Measurements from ENCODE around the gene FOXO1.

Gene FOXO1

DNA sequence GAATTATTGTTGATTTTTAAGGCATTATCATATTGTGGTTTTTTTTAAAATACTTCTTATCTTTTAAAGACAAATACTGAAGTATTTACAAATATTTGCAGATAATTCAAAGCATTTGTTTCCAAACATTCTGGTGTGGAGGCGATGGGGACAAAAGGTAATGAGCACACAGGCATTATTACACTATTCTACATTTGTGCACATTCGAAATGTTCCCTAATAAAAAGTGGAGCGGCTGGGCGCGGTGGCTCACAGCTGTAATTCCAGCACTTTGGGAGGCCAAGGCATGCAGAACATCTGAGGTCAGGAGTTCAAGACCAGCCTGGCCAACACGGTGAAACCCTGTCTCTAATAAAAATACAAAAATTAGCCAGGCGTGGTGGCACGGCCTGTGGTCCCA, 133.4 kb downstream of the FOXO1 start:
- Histone ChIP-seq H3K27ac (ENCODE audit: low read length) (no peak overlapping the region), H3K4me3 (ENCODE audit: low read length) (no peak overlapping the region), H3K27me3 (ENCODE audit: control insufficient read depth, insufficient read depth, low read length) (no peaks in the 10 kb centered on the region), H3K36me3 (ENCODE audit: control insufficient read depth, low read depth, low read length) (no peaks in the 10 kb centered on the region), H3K4me1 (ENCODE audit: control insufficient read depth, low read depth, low read length) (peaks cover 3% of the 10 kb centered on the region), H3K9ac (ENCODE audit: low read length) (no peak overlapping the region), H3K9me3 (ENCODE audit: control insufficient read depth, low read depth, low read length) (no peaks in the 10 kb centered on the region)

DNA sequence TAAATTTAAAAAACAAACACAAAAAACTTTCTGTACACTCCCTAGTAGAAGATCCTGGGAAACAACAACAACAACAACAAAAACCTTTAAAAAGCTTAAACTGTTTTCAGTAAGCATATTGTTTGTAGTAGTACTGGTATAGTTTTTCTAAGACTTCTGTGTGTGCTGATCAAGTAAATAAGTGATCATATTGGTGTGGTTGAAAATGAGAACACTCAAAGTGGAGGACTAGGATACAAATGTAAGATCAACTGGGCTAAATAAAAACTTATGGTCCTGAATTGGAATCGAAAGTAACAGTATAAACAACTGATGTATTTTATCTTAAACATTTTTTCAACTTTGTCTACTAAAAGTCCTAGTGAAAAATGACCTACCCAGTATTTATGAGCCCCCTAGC, 135.5 kb downstream of the FOXO1 start:
- H3K4me1 ChIP-seq (ENCODE audit: control insufficient read depth, low read depth, low read length) = no peaks in the 10 kb centered on the region
- no peaks in the 10 kb centered on the region for H3K36me3 ChIP-seq (ENCODE audit: control insufficient read depth, low read depth, low read length)
- H3K27ac ChIP-seq (ENCODE audit: low read length) = no peak overlapping the region
- no peak overlapping the region for H3K4me3 ChIP-seq (ENCODE audit: low read length)
- H3K9ac ChIP-seq (ENCODE audit: low read length) = no peak overlapping the region
- H3K27me3 ChIP-seq (ENCODE audit: control insufficient read depth, insufficient read depth, low read length) = no peaks in the 10 kb centered on the region
- H3K9me3 ChIP-seq (ENCODE audit: control insufficient read depth, low read depth, low read length) = no peaks in the 10 kb centered on the region

DNA sequence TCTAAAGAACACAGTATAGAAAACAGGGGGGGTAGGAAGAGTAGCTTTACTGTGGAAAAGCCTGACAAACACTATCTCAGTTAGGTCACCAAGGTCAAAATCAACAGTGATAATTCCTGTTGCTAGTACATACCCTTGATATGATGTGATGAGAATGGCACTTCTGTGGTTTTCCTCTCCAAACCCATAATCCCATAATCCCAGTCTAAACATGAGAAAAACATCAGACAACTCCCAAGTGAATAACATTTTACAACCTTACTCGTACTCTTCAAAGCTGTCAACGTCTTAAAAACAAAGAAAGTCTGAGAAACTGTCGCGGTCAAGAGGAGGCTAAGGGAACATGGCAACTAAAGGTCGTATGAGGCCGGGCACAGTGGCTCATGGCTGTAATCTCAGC, 137.6 kb downstream of the FOXO1 start:
- Histone ChIP-seq H3K36me3 (ENCODE audit: control insufficient read depth, low read depth, low read length) (no peaks in the 10 kb centered on the region), H3K9ac (ENCODE audit: low read length) (no peak overlapping the region), H3K4me1 (ENCODE audit: control insufficient read depth, low read depth, low read length) (no peaks in the 10 kb centered on the region), H3K4me3 (ENCODE audit: low read length) (no peak overlapping the region), H3K27ac (ENCODE audit: low read length) (no peak overlapping the region), H3K27me3 (ENCODE audit: control insufficient read depth, insufficient read depth, low read length) (no peaks in the 10 kb centered on the region), H3K9me3 (ENCODE audit: control insufficient read depth, low read depth, low read length) (no peaks in the 10 kb centered on the region)

DNA sequence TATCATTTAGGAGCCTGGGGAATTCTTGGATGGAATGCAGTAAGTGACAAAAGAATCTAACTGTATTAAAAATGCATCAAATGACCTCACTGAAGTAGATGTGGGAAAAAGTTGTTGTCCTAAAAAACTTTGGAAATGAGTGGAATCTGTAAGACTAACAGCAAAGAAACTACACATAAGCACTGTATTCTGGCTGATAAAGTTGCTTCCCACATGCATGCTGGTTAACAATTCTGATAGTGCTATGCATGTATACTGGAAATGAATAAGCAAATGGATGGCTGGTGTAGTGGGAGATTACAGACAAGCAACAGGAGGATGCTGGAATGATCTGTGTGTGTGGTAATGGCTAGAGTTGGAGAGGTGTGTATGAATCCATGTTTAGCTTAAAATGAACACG, 138.5 kb downstream of the FOXO1 start:
- H3K36me3 ChIP-seq (ENCODE audit: control insufficient read depth, low read depth, low read length) = no peaks in the 10 kb centered on the region
- H3K27me3 ChIP-seq (ENCODE audit: control insufficient read depth, insufficient read depth, low read length) = no peaks in the 10 kb centered on the region
- no peaks in the 10 kb centered on the region for H3K9me3 ChIP-seq (ENCODE audit: control insufficient read depth, low read depth, low read length)
- no peak overlapping the region for H3K27ac ChIP-seq (ENCODE audit: low read length)
- H3K4me1 ChIP-seq (ENCODE audit: control insufficient read depth, low read depth, low read length) = no peaks in the 10 kb centered on the region
- no peak overlapping the region for H3K9ac ChIP-seq (ENCODE audit: low read length)
- H3K4me3 ChIP-seq (ENCODE audit: low read length) = no peak overlapping the region

DNA sequence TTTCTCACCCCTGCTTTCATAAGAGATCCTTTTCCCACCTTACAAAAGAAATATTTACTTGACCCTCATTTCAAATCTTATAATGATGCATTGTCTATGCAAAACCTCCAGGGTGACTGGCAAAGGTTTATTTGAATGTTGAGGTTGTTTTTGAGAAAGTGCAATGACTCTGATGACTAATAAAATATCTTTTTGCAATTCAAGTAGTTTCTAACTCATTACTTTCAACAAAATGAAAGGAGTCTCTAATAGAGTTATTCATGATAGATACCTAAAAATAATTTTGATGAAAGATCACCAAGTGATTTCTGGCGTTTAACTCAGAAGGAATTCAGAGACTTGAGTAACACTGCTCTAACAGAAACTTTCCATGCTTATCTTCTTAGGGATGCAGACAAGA, 144.2 kb downstream of the FOXO1 start:
- Histone ChIP-seq H3K4me1 (ENCODE audit: control insufficient read depth, low read depth, low read length) (no peaks in the 10 kb centered on the region), H3K4me3 (ENCODE audit: low read length) (no peak overlapping the region), H3K9ac (ENCODE audit: low read length) (no peak overlapping the region), H3K36me3 (ENCODE audit: control insufficient read depth, low read depth, low read length) (no peaks in the 10 kb centered on the region), H3K9me3 (ENCODE audit: control insufficient read depth, low read depth, low read length) (no peaks in the 10 kb centered on the region), H3K27me3 (ENCODE audit: control insufficient read depth, insufficient read depth, low read length) (no peaks in the 10 kb centered on the region), H3K27ac (ENCODE audit: low read length) (no peak overlapping the region)

DNA sequence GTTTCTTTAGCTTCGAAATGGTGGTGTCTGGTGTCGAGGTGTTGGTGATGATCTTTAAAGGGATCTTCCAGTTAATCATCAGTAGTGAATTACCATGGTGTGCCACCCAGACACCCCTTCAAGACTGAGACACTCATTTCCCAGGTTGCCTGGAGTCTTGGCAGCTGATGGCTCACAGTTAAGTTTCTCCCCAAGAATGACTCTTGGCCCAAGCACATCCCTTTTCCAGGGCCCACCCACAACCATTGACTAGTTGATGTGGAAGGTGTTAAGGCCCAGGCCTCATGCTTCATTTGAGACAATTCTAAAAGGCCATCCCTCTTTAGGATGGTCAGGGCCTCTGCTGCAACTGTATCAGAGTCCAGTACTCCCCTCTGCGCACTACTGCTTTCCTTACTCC, 145.5 kb downstream of the FOXO1 start:
- no peaks in the 10 kb centered on the region for H3K9me3 ChIP-seq (ENCODE audit: control insufficient read depth, low read depth, low read length)
- no peaks in the 10 kb centered on the region for H3K36me3 ChIP-seq (ENCODE audit: control insufficient read depth, low read depth, low read length)
- H3K27me3 ChIP-seq (ENCODE audit: control insufficient read depth, insufficient read depth, low read length) = no peaks in the 10 kb centered on the region
- H3K4me3 ChIP-seq (ENCODE audit: low read length) = no peak overlapping the region
- no peaks in the 10 kb centered on the region for H3K4me1 ChIP-seq (ENCODE audit: control insufficient read depth, low read depth, low read length)
- H3K9ac ChIP-seq (ENCODE audit: low read length) = no peak overlapping the region
- no peak overlapping the region for H3K27ac ChIP-seq (ENCODE audit: low read length)

DNA sequence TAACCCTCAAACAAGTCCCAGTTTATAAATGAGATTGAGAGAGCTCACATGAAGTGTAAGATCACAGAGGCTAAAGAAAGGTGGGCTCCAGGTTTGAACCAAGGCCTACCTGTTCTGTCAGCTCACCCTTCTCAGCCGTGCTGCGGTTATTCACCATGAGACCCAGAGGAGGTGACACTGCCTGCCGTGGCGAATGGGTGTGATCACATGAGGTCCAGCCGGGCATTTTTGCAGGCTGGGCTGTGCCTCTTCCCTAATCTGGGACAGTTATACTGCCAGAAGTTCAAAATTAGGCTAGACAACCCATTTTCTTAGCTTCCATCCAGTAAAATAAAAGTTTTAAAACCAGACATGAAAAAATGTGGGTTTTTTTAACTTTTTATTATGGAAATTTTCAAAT, 146.8 kb downstream of the FOXO1 start:
- H3K27ac ChIP-seq (ENCODE audit: low read length) = no peak overlapping the region
- no peaks in the 10 kb centered on the region for H3K27me3 ChIP-seq (ENCODE audit: control insufficient read depth, insufficient read depth, low read length)
- no peak overlapping the region for H3K9ac ChIP-seq (ENCODE audit: low read length)
- no peak overlapping the region for H3K4me3 ChIP-seq (ENCODE audit: low read length)
- H3K36me3 ChIP-seq (ENCODE audit: control insufficient read depth, low read depth, low read length) = no peaks in the 10 kb centered on the region
- no peaks in the 10 kb centered on the region for H3K9me3 ChIP-seq (ENCODE audit: control insufficient read depth, low read depth, low read length)
- no peaks in the 10 kb centered on the region for H3K4me1 ChIP-seq (ENCODE audit: control insufficient read depth, low read depth, low read length)

DNA sequence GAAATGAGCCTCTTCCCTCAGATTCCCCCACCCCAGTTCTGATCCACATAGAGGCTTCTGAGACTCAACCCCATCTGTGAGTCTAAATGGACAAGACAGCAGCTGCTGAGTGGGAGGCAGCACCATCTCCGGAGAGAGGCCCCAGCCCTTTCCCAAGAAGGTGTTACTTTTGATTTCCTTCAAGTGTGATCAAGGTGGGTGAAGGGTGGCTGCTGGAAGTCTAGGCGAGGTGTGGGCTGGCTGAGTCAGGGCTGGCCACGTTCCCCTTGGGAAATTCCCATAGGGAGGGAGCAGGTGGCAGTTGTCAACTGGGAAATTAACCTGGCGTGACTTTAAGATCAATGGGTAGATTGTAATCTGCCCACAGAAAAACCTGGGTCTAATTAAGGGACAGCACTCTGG, 148.0 kb downstream of the FOXO1 start:
- Histone ChIP-seq H3K9ac (ENCODE audit: low read length) (no peak overlapping the region), H3K4me1 (ENCODE audit: control insufficient read depth, low read depth, low read length) (no peaks in the 10 kb centered on the region), H3K27ac (ENCODE audit: low read length) (no peak overlapping the region), H3K27me3 (ENCODE audit: control insufficient read depth, insufficient read depth, low read length) (no peaks in the 10 kb centered on the region), H3K36me3 (ENCODE audit: control insufficient read depth, low read depth, low read length) (no peaks in the 10 kb centered on the region), H3K4me3 (ENCODE audit: low read length) (no peak overlapping the region), H3K9me3 (ENCODE audit: control insufficient read depth, low read depth, low read length) (no peaks in the 10 kb centered on the region)

DNA sequence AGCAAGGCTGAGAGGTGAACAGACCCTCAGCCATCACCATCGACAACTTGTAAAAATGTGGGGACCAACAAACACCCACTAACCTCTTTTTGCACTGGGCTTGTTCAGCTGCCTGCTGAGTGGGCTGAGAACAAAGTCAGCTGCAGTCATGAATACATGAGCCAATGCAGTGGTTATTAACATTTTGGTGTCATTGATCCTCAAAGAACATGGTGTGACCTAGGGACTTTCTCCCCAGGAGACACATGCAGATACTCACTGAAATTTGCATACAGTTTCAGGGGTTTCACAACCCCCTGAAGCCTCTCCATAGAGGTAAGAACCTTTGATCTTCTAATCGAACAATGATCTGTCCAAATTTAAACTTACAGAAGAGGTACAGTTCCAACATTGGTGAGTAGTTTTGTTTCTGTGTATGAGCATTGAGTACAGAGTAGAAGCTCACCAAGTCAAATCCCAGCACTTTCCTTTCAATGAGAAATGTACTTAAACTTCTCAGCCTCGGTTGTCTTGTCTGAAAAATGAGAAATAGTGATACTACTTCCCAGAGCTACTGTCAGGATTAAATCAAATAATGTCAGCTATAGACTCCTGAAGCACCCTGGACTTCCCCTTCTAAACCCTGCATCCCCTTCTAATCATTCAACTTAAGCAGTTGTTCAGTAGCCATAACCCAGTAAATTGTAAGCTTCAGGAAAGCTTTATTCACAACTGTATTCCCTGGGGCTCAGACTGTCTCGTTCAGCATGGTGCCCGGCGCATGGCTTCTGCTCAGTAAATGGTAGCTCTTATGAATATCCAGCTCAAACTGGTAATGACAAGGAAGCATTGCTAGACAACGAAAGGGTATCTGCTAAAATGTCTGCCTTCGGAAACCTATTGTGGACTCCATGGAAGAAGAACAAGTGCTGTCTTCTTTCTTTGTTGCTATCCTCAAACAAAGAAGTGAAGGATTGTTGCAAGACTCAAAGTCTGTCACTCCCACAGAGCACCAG, 148.7 kb downstream of the FOXO1 start:
- Histone ChIP-seq H3K36me3 (ENCODE audit: control insufficient read depth, low read depth, low read length) (no peaks in the 10 kb centered on the region), H3K9ac (ENCODE audit: low read length) (no peak overlapping the region), H3K4me3 (ENCODE audit: low read length) (no peak overlapping the region), H3K4me1 (ENCODE audit: control insufficient read depth, low read depth, low read length) (no peaks in the 10 kb centered on the region), H3K9me3 (ENCODE audit: control insufficient read depth, low read depth, low read length) (no peaks in the 10 kb centered on the region), H3K27me3 (ENCODE audit: control insufficient read depth, insufficient read depth, low read length) (no peaks in the 10 kb centered on the region), H3K27ac (ENCODE audit: low read length) (no peak overlapping the region)

DNA sequence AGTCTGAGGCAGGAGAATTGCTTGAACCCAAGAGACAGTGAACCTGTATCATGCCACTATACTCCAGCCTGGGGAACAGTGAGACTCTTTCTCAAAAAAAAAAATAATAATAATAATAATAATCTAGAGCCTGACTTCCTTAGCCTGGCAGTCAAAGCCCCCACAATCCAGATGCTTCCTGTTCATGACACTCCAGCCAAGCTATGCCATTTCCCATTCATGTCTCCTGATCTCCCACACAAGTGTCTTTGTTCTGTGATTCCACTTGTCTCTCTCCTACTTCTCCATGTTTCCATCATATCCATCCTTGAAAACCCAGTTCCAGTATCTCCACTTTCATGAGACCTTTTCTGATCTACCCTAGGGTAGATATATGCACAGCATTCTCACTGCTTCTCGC, 150.7 kb downstream of the FOXO1 start:
- Histone ChIP-seq H3K27me3 (ENCODE audit: control insufficient read depth, insufficient read depth, low read length) (no peaks in the 10 kb centered on the region), H3K4me3 (ENCODE audit: low read length) (no peak overlapping the region), H3K9me3 (ENCODE audit: control insufficient read depth, low read depth, low read length) (no peaks in the 10 kb centered on the region), H3K9ac (ENCODE audit: low read length) (no peak overlapping the region), H3K36me3 (ENCODE audit: control insufficient read depth, low read depth, low read length) (no peaks in the 10 kb centered on the region), H3K27ac (ENCODE audit: low read length) (no peak overlapping the region), H3K4me1 (ENCODE audit: control insufficient read depth, low read depth, low read length) (no peaks in the 10 kb centered on the region)

DNA sequence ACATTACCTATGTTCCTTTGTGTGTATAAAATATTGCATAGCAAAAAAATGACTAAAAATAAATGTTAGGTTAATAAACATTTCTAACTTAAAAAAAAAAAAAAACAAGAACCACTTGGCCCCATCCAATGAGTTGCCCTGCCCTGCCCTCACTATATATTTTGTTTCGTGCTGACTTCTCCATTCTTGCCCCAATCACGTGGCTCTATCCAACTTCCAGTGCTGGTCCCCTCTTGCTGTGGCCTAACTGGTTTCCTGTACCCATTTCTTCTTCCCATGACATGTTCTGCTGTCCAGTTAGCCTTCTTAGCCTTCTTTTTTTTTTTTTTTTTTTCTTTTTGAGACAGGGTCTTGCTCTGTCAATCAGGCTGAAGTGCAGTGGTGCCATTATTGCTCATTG, 151.6 kb downstream of the FOXO1 start:
- Histone ChIP-seq H3K27ac (ENCODE audit: low read length) (no peak overlapping the region), H3K4me1 (ENCODE audit: control insufficient read depth, low read depth, low read length) (no peaks in the 10 kb centered on the region), H3K36me3 (ENCODE audit: control insufficient read depth, low read depth, low read length) (no peaks in the 10 kb centered on the region), H3K27me3 (ENCODE audit: control insufficient read depth, insufficient read depth, low read length) (no peaks in the 10 kb centered on the region), H3K9me3 (ENCODE audit: control insufficient read depth, low read depth, low read length) (no peaks in the 10 kb centered on the region), H3K9ac (ENCODE audit: low read length) (no peak overlapping the region), H3K4me3 (ENCODE audit: low read length) (no peak overlapping the region)

DNA sequence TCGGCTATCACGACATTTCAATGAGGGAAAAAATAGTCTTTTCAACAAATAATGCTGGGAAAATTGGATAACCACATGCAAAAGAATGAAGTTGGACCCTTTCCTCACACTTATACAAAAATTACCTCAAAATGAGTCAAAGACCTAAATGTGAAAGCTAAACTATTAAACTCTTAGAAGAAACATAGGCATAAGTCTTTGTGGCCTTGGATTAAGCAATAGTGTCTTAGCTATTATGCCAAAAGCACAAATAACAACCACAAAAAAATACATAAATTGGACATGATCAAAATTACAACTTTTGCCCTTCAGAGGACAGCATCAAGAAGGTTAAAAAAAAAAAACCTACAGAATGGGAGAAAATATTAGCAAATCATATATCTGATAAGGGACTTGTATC, 156.6 kb downstream of the FOXO1 start:
- Histone ChIP-seq H3K9ac (ENCODE audit: low read length) (no peak overlapping the region), H3K4me1 (ENCODE audit: control insufficient read depth, low read depth, low read length) (no peaks in the 10 kb centered on the region), H3K27ac (ENCODE audit: low read length) (no peak overlapping the region), H3K36me3 (ENCODE audit: control insufficient read depth, low read depth, low read length) (no peaks in the 10 kb centered on the region), H3K9me3 (ENCODE audit: control insufficient read depth, low read depth, low read length) (no peaks in the 10 kb centered on the region), H3K27me3 (ENCODE audit: control insufficient read depth, insufficient read depth, low read length) (no peaks in the 10 kb centered on the region), H3K4me3 (ENCODE audit: low read length) (no peak overlapping the region)

Data from iPS-18a (cell line).